WTC11 (cell line): ENCODE data around the gene MSI2.

ENCODE experiments used
- CTCF ChIP-seq: fragments of 200-600 bp; IDR thresholded peaks from 2 replicates; pipeline ENCODE4 v1.8.0; 2022; ENCODE audit warnings: antibody characterized with exemption
- MAX ChIP-seq: sonication (generic); formaldehyde crosslinking; IDR thresholded peaks from 2 replicates; pipeline ENCODE4 v1.8.0; 2022; ENCODE audit warnings: mild to moderate bottlenecking, missing genetic modification reagents

GRCh38 chr17:57487573-57487972 is 231.2 kb downstream of the MSI2 start:
- TF ChIP-seq MAX (CRISPR knock-in tag) (no peak), CTCF (no peak)
